Nephron progenitor cell (in vitro differentiated cells): ENCODE data around the gene MOB1B.
A peak's percentile ranks its signal among the peaks of the same experiment; 100 is the strongest.

ENCODE experiments used
- DNase-seq: peaks from one replicate; pipeline ENCODE4 v3.0.0; 2021
- H3K27ac Mint-ChIP-seq: 2 replicates; pipeline ENCODE4 v1.8.0; 2021; ENCODE audit warnings: mild to moderate bottlenecking, moderate library complexity, mixed read lengths
- H3K27me3 Mint-ChIP-seq: 2 replicates; pipeline ENCODE4 v1.8.0; 2021; ENCODE audit warnings: mild to moderate bottlenecking, low read depth, mixed read lengths; ENCODE audit not compliant: poor library complexity
- H3K36me3 Mint-ChIP-seq: 2 replicates; pipeline ENCODE4 v1.8.0; 2021; ENCODE audit warnings: low read depth, mixed read lengths
- H3K4me1 Mint-ChIP-seq: 2 replicates; pipeline ENCODE4 v1.8.0; 2021; ENCODE audit warnings: mixed read lengths
- H3K4me3 Mint-ChIP-seq: 2 replicates; pipeline ENCODE4 v1.8.0; 2021; ENCODE audit warnings: mild to moderate bottlenecking, moderate library complexity, mixed read lengths
- H3K9me3 Mint-ChIP-seq: 2 replicates; pipeline ENCODE4 v1.8.0; 2021; ENCODE audit warnings: mild to moderate bottlenecking, moderate library complexity, mixed read lengths
- CTCF ChIP-seq: fragments of 200-600 bp; sonication (generic); IDR thresholded peaks from 2 replicates; pipeline ENCODE4 v1.5.0; 2021; ENCODE audit warnings: antibody characterized with exemption

The MOB1B gene

GRCh38 chr4:70992391-70992881, 90.3 kb downstream of the MOB1B start:
- DNase-seq, result no peak
- Mint-ChIP-seq H3K27ac (no peak overlapping the region), H3K4me1 (peaks cover 48% of the 10 kb centered on the region), H3K4me3 (peak overlapping the region; percentile 91), H3K36me3 (peaks cover 40% of the 10 kb centered on the region), H3K9me3 (peaks cover 17% of the 10 kb centered on the region), H3K27me3 (no peaks in the 10 kb centered on the region)
- no peak for TF ChIP-seq CTCF

- H3K27ac Mint-ChIP-seq, result peak within 1 kb of the TSS; percentile 97
- H3K4me1 Mint-ChIP-seq, result peaks cover 49% of the 10 kb centered on the region
- no peak for TF ChIP-seq CTCF
- peak within 1 kb of the TSS; percentile 91 for H3K4me3 Mint-ChIP-seq
- H3K36me3 Mint-ChIP-seq, result peaks cover 45% of the 10 kb centered on the region
- peaks cover 25% of the 10 kb centered on the region for H3K9me3 Mint-ChIP-seq
- H3K27me3 Mint-ChIP-seq, result no peaks in the 10 kb centered on the region
- DNase-seq, result peak; percentile 88
These were observed 91.3 kb downstream of the MOB1B start, which contains the start of gene DCK for GRCh38 chr4:70993181-70994068. DCK (plus strand) TSS chr4:70993649; CDS start chr4:70993836, 187 bp downstream.

GRCh38 chr4:70994069-70994366, 91.8 kb downstream of the MOB1B start:
- no peak for DNase-seq
- H3K27me3 Mint-ChIP-seq, result no peaks in the 10 kb centered on the region
- peak overlapping the region; percentile 97 for H3K27ac Mint-ChIP-seq
- peaks cover 49% of the 10 kb centered on the region for H3K4me1 Mint-ChIP-seq
- peak overlapping the region; percentile 91 for H3K4me3 Mint-ChIP-seq
- H3K36me3 Mint-ChIP-seq, result peaks cover 51% of the 10 kb centered on the region
- H3K9me3 Mint-ChIP-seq, result peaks cover 29% of the 10 kb centered on the region
- TF ChIP-seq CTCF, result no peak

GRCh38 chr4:70994387-70995099, 92.4 kb downstream of the MOB1B start:
- Mint-ChIP-seq H3K36me3 (peaks cover 56% of the 10 kb centered on the region), H3K9me3 (peaks cover 34% of the 10 kb centered on the region), H3K4me1 (peaks cover 49% of the 10 kb centered on the region), H3K4me3 (peak overlapping the region; percentile 91), H3K27ac (peak overlapping the region; percentile 97), H3K27me3 (no peaks in the 10 kb centered on the region)
- no peak for DNase-seq
- TF ChIP-seq CTCF, result no peak

GRCh38 chr4:70996018-70996360, 93.8 kb downstream of the MOB1B start:
- Mint-ChIP-seq H3K4me1 (peaks cover 49% of the 10 kb centered on the region), H3K36me3 (peaks cover 71% of the 10 kb centered on the region), H3K4me3 (peak overlapping the region; percentile 91)

More at GRCh38 chr4:70996018-70996360, 93.8 kb downstream of the MOB1B start:
- Mint-ChIP-seq H3K9me3 (peaks cover 49% of the 10 kb centered on the region), H3K27ac (no peak overlapping the region), H3K27me3 (no peaks in the 10 kb centered on the region)
- TF ChIP-seq CTCF, result no peak
- DNase-seq, result no peak
